Prostate gland (tissue), 2 donors: ENCODE measurements around the gene TDRD9.

ENCODE experiments used
- POLR2A ChIP-seq: fragments of 450-650 bp; IDR thresholded peaks from one replicate; pipeline ENCODE4 v1.6.1; 2016; ENCODE audit warnings: antibody characterized with exemption, mild to moderate bottlenecking
- POLR2AphosphoS5 ChIP-seq: sonication (generic); formaldehyde crosslinking; IDR thresholded peaks from one replicate; pipeline ENCODE4 v1.6.1; 2017; ENCODE audit warnings: antibody characterized with exemption
- TF ChIP-seq, protein P1 (sequence below), 4 experiments: fragments of 200-600 bp in 2 of 4; fragments of 450-650 bp in 2 of 4; sonication (generic) in 2 of 4; IDR thresholded peaks; 1 replicate in 3 of 4; 2 replicates in 1 of 4; pipeline ENCODE4 v1.5.1; 2016 to 2019; ENCODE audit warnings: antibody characterized with exemption in 4 of 4, mild to moderate bottlenecking in 2 of 4, moderate library complexity in 2 of 4

DNA sequence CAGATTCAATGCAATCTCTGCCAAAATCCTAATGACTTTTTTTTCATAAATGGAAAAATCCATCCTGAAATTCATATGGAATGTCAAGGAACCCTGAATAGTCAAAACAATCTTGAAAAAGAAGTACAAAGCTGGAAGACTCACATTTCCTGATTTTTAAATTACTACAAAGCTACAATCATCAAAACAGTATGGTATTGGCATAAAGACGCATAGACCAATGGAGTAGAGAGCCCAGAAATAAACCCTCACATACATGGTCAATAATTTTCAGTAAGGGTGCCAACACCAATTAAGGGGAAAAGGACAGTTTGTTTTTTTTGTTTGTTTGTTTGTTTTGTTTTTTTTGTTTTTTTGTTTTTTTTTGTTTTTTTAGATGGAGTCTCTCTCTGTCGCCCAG is 18.7 kb downstream of the TDRD9 start:
- TF ChIP-seq POLR2A, result no peak
- TF ChIP-seq, protein P1, sequence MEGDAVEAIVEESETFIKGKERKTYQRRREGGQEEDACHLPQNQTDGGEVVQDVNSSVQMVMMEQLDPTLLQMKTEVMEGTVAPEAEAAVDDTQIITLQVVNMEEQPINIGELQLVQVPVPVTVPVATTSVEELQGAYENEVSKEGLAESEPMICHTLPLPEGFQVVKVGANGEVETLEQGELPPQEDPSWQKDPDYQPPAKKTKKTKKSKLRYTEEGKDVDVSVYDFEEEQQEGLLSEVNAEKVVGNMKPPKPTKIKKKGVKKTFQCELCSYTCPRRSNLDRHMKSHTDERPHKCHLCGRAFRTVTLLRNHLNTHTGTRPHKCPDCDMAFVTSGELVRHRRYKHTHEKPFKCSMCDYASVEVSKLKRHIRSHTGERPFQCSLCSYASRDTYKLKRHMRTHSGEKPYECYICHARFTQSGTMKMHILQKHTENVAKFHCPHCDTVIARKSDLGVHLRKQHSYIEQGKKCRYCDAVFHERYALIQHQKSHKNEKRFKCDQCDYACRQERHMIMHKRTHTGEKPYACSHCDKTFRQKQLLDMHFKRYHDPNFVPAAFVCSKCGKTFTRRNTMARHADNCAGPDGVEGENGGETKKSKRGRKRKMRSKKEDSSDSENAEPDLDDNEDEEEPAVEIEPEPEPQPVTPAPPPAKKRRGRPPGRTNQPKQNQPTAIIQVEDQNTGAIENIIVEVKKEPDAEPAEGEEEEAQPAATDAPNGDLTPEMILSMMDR (IDR thresholded peaks at IDR 0.05), result no peak
- TF ChIP-seq POLR2AphosphoS5, result no peak
